Osteoblast (primary cell): ENCODE measurements around the gene GSC2. TPM values are rescaled to one million over a fixed set of nuclear protein-coding genes. Genes with fewer than 3 reads are reported as not detected.

ENCODE experiments used
- DNase-seq: peaks from one replicate; pipeline ENCODE4 v3.0.0; 2011; ENCODE audit warnings: low spot score, mixed read lengths; ENCODE audit not compliant: insufficient read length; ENCODE audit errors: missing footprints
- H2AFZ ChIP-seq: 2 replicates; pipeline ENCODE4 v1.6.0; 2011; ENCODE audit warnings: mild to moderate bottlenecking, low read length
- H3K27ac ChIP-seq: 2 replicates; pipeline ENCODE4 v1.5.1; 2011; ENCODE audit warnings: mild to moderate bottlenecking, low read depth, low read length, moderate library complexity
- H3K27me3 ChIP-seq: 2 replicates; pipeline ENCODE4 v1.6.0; 2012; ENCODE audit warnings: mild to moderate bottlenecking, control low read depth, inconsistent platforms, low read length, moderate library complexity; ENCODE audit not compliant: insufficient read depth
- H3K36me3 ChIP-seq: 2 replicates; pipeline ENCODE4 v1.5.1; 2011; ENCODE audit warnings: mild to moderate bottlenecking, low read length, control low read depth, moderate library complexity; ENCODE audit not compliant: insufficient read depth
- H3K4me1 ChIP-seq: 2 replicates; pipeline ENCODE4 v1.5.1; 2011; ENCODE audit warnings: mild to moderate bottlenecking, low read length, control low read depth, moderate library complexity; ENCODE audit not compliant: insufficient read depth
- H3K4me2 ChIP-seq: 2 replicates; pipeline ENCODE4 v1.6.0; 2011; ENCODE audit warnings: mild to moderate bottlenecking, low read length; ENCODE audit not compliant: insufficient read depth
- H3K4me3 ChIP-seq: fragments of 200-600 bp; sonication (generic); 3 replicates; pipeline ENCODE4 v1.5.1; 2012; ENCODE audit warnings: mild to moderate bottlenecking, low read length, inconsistent platforms; ENCODE audit not compliant: insufficient read depth
- H3K79me2 ChIP-seq: 2 replicates; pipeline ENCODE4 v1.6.0; 2012; ENCODE audit warnings: mild to moderate bottlenecking, low read length, control low read depth, inconsistent platforms; ENCODE audit not compliant: insufficient read depth
- H3K9me3 ChIP-seq: 2 replicates; pipeline ENCODE4 v1.5.1; 2011; ENCODE audit warnings: low read depth, low read length, control low read depth
- H4K20me1 ChIP-seq: 2 replicates; pipeline ENCODE4 v1.6.0; 2012; ENCODE audit warnings: mild to moderate bottlenecking, low read length, control low read depth; ENCODE audit not compliant: insufficient read depth
- total RNA-seq: library from RNA; depleted of rRNA; stranded (reverse); fragments of >200 nt; gene quantifications from 2 replicates; pipeline ENCODE4 v1.2.3, GENCODE V29; 2012
- TF ChIP-seq, protein P1 (sequence below): IDR thresholded peaks from 2 replicates; pipeline ENCODE4 v1.5.1; 2011; ENCODE audit warnings: mild to moderate bottlenecking, low read depth, low read length, moderate library complexity; ENCODE audit errors: extremely low read depth

The GSC2 gene
- total RNA-seq, 1 donor, result not detected

DNA sequence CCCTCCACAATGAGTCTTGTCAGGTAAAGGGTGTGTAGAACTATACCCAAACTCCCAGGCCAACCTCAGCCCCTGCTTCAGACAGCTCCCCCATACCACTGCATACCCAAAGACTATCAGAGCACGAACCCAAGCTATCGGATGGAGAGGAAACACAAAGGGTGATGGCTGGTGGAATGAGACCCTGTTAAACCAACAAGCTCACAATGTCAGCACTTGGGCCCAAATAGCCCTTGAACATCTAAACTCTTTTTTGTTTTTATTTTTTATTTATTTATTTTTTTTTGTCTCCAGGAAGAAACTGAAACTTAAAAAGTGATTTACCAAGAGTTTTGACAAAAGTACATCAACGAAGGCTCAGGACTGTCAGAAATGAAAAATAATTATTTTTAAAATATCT, 38.5 kb downstream of the GSC2 start:
- H3K36me3 ChIP-seq, result no peaks in the 10 kb centered on the region
- peaks cover 77% of the 10 kb centered on the region for H3K79me2 ChIP-seq
- H3K4me1 ChIP-seq, result peaks cover 3% of the 10 kb centered on the region
- no peak overlapping the region for H3K27ac ChIP-seq
- TF ChIP-seq, protein P1, sequence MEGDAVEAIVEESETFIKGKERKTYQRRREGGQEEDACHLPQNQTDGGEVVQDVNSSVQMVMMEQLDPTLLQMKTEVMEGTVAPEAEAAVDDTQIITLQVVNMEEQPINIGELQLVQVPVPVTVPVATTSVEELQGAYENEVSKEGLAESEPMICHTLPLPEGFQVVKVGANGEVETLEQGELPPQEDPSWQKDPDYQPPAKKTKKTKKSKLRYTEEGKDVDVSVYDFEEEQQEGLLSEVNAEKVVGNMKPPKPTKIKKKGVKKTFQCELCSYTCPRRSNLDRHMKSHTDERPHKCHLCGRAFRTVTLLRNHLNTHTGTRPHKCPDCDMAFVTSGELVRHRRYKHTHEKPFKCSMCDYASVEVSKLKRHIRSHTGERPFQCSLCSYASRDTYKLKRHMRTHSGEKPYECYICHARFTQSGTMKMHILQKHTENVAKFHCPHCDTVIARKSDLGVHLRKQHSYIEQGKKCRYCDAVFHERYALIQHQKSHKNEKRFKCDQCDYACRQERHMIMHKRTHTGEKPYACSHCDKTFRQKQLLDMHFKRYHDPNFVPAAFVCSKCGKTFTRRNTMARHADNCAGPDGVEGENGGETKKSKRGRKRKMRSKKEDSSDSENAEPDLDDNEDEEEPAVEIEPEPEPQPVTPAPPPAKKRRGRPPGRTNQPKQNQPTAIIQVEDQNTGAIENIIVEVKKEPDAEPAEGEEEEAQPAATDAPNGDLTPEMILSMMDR, result no peak
- peaks cover 82% of the 10 kb centered on the region for H4K20me1 ChIP-seq
- H3K27me3 ChIP-seq, result no peaks in the 10 kb centered on the region
- no peak for DNase-seq
- no peak overlapping the region for H2AFZ ChIP-seq
- no peak overlapping the region for H3K4me2 ChIP-seq
- no peak overlapping the region for H3K4me3 ChIP-seq
- no peaks in the 10 kb centered on the region for H3K9me3 ChIP-seq

DNA sequence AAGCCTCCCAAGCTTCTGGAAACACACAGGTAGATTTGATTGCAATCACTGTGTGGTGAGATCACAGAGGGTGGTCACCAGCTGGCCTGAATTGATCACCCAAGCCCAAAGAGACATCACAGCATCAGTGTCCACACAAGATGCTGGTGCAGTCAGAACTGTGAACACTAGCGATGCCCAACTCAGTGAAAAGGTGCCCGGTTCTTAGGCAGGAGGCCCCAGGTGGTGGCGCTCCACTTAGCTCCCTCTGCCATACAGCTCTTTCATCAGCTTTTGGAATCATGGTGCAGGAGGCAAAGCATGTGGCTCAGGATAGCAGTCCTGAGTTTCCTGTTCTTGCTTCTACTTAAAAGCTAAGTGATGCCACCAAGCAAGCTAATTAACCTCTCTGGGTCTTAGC, 39.0 kb downstream of the GSC2 start:
- DNase-seq, result no peak
- TF ChIP-seq, protein P1, result no peak
- H3K27me3 ChIP-seq, result no peaks in the 10 kb centered on the region
- H3K79me2 ChIP-seq, result peaks cover 77% of the 10 kb centered on the region
- H3K4me2 ChIP-seq, result no peak overlapping the region
- no peak overlapping the region for H2AFZ ChIP-seq
- no peak overlapping the region for H3K27ac ChIP-seq
- H3K9me3 ChIP-seq, result no peaks in the 10 kb centered on the region
- peaks cover 82% of the 10 kb centered on the region for H4K20me1 ChIP-seq
- no peaks in the 10 kb centered on the region for H3K36me3 ChIP-seq
- H3K4me3 ChIP-seq, result no peak overlapping the region
- peaks cover 3% of the 10 kb centered on the region for H3K4me1 ChIP-seq

DNA sequence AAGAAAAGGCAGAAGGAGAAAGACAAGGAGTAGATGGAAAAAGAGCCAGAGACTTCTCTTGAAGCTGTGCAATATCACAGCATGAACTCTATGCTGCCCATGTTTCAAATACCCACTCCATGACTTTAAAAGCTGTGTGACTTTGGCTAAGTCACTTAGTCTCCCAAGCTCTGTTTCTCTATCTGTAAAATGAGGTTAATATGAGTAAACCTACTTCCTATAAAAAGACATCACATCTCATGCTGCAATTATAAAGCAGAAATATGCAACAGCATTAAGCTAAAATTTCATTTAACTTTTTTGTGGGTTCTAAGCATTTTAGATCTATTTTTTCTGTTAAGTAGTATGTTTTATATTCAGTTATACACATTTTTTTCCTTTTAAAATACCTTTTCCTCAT, 39.4 kb downstream of the GSC2 start:
- TF ChIP-seq, protein P1, result no peak
- no peak overlapping the region for H2AFZ ChIP-seq
- no peak overlapping the region for H3K4me3 ChIP-seq
- H3K27me3 ChIP-seq, result no peaks in the 10 kb centered on the region
- H3K4me1 ChIP-seq, result peaks cover 3% of the 10 kb centered on the region
- peaks cover 82% of the 10 kb centered on the region for H4K20me1 ChIP-seq
- no peak for DNase-seq
- H3K4me2 ChIP-seq, result no peak overlapping the region
- peaks cover 77% of the 10 kb centered on the region for H3K79me2 ChIP-seq
- no peaks in the 10 kb centered on the region for H3K36me3 ChIP-seq
- H3K27ac ChIP-seq, result no peak overlapping the region
- H3K9me3 ChIP-seq, result no peaks in the 10 kb centered on the region

DNA sequence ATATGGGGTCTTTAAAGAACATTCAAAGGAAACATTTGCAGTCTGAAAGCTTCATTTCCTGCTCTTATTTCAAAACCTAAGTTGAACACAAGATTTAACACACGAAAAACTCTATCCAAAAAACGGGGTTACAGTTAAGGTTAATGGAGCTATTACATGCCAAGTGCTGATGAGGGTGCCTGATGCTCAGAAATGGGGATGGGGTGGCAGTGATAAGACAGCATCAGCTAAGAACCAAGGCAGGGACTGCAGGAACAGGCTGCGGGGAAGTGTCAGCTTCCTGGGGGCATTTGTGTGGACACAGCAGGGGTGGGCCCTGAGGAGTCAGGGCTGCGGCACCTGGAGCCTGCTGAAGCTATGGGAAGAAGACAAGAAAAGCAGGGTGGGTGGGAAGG, 40.0 kb downstream of the GSC2 start:
- peaks cover 77% of the 10 kb centered on the region for H3K79me2 ChIP-seq
- H3K36me3 ChIP-seq, result no peaks in the 10 kb centered on the region
- TF ChIP-seq, protein P1, result no peak
- H3K9me3 ChIP-seq, result no peaks in the 10 kb centered on the region
- H4K20me1 ChIP-seq, result peaks cover 82% of the 10 kb centered on the region
- H2AFZ ChIP-seq, result no peak overlapping the region
- peaks cover 3% of the 10 kb centered on the region for H3K4me1 ChIP-seq
- no peak overlapping the region for H3K27ac ChIP-seq
- no peak for DNase-seq
- no peaks in the 10 kb centered on the region for H3K27me3 ChIP-seq
- H3K4me3 ChIP-seq, result no peak overlapping the region
- H3K4me2 ChIP-seq, result peak overlapping the region; percentile 50
